HG02852 (cell line): Measurements from ENCODE around the gene RARRES2.

Experiments used
- ATAC-seq: cut with Tn5 transposase; IDR thresholded peaks from one replicate; pipeline ENCODE4 v1.9.1; 2021; ENCODE audit warnings: mild to moderate bottlenecking, moderate library complexity; ENCODE audit not compliant: unreplicated experiment

RARRES2 gene

DNA sequence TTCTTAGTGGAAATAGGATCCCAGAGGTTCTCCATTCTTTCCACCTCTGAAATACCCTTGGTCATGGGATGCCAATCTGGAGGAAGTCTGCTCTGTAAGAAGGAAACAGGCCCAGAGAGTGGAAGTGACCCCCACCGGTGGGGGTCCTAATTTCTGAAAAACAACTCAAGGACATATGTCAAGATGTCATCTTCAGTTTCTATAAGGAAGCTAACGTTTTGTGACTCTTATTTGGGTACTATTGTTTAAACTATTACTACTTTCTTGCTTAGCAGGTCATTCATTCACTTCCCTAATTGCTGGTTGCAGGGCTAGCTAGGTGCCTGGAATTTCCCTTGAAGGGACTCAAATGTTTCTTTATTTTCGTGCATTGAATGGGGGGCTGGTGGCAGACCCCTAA, 35.8 kb upstream of the RARRES2 start:
- no peak for ATAC-seq

DNA sequence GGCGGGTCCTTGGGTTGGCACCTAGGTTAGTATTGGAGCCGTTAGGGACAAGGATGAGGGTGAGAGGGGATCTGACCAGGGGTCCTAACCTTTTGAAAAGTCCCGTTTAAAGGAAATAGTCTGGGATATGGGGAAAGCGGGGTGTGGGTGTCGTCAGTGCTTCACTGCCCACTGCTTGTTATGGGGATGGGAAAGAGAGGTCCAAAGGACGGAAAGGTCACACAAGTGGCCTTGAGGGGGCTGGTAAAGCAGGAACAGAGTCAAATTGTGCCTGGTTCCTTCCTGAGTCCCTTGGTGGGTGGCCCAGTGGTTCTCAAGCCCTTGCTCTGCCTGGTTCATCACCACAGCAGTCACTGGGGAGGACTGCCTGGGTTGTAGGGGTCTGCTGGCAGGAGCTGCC, 35.1 kb upstream of the RARRES2 start:
- ATAC-seq = no peak

- ATAC-seq = no peak
Observed at GRCh38 chr7:150375662-150376521, 34.5 kb upstream of the RARRES2 start.

DNA sequence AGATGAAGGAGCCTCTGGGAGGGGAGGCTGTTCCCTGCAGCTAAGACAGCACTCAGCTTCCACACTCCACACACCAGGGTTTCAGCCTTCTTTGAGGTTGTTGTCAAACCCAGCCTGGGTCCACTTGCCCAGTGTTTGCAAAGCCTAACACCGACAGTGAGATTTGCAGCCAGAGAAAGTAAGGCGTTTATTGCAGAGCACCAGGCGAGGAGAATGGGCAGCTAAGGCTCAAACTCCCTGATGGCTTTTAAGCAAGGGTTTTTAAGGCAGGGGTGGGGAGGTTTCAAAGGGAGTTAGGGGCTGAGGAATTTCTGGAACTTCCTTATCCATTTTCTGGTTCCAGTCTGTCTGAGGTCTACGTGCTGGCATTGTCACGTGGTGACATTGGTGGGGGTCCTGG, 33.0 kb upstream of the RARRES2 start:
- no peak for ATAC-seq

DNA sequence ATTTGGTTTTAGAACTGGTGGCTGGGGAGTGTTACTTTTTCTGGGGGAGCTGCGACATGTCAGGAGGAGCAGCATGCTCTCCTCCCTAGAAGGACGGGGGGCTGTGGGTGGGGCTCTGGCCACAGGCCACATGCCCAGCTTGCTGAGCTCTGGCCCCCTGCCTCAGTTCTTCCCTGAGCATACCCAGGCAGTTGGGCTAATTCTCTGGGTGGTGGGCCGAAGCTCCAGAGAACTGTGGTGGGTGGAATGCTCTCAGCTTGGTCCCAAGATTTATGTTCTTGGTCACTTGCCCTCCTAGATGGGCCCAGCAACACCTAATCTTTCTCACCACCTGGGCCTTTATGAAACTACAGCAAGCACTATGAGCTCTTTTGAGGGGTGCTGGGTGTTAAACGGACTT, 32.6 kb upstream of the RARRES2 start:
- ATAC-seq = no peak

DNA sequence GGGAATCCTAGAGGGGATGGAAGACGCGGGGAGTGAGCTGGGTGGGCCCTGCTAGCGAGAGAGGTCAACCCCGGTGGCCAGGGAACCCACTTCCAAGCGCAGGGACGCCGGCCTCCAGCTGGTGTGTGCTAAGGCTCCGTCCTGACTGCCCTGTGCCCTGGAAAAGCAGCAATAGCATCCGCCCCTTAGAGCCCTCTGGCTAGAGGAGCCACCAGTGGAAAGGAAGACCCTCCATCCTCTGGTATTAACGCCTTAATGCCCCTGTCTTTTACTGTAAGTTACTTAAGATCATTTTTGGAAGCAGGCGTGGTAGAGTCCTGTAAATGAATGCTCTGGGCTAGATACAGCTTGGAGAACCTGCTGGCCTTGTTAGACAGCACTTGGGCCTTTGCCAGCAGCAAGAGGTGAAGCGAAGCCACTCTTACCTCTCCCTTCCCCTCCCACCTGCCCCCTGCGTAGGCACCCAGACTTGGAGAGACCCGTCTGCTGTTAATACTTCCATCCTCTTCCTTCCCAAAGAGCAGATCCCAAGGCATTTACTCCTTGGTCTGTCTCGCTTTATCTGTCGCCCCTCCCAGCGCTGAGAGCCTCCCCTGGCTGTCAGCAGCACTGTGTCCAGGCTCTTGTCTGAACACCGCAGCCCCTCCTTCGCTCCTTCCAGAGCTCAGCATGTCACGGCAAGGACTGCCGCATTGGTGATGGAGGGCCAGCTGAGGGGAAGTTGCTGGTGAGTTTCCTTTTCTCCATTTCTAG, 31.8 kb upstream of the RARRES2 start:
- no peak for ATAC-seq

DNA sequence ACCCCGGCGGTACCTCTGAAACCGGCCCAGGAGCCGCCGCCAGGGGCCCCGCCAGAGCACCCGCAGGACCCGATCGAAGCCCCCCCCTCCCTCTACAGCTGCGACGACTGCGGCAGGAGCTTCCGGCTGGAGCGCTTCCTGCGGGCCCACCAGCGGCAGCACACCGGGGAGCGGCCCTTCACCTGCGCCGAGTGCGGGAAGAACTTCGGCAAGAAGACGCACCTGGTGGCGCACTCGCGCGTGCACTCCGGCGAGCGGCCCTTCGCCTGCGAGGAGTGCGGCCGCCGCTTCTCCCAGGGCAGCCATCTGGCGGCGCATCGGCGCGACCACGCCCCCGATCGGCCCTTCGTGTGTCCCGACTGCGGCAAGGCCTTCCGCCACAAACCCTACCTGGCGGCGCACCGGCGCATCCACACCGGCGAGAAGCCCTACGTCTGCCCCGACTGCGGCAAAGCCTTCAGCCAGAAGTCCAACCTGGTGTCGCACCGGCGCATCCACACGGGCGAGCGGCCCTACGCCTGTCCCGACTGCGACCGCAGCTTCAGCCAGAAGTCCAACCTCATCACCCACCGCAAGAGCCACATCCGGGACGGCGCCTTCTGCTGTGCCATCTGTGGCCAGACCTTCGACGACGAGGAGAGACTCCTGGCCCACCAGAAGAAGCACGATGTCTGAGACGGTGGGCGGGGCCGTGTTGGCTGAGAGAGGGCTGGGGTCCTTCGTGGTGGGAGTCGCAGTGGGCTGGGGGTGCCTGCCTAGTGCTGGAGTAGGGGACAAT, 31.0 kb upstream of the RARRES2 start:
- no peak for ATAC-seq

DNA sequence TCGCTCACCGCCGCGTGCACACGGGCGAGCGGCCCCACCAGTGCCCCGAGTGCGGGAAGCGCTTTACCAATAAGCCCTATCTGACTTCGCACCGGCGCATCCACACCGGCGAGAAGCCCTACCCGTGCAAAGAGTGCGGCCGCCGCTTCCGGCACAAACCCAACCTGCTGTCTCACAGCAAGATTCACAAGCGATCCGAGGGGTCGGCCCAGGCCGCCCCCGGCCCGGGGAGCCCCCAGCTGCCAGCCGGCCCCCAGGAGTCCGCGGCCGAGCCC, 30.5 kb upstream of the RARRES2 start:
- ATAC-seq = no peak

- no peak for ATAC-seq
Observed at GRCh38 chr7:150371131-150371995, 29.9 kb upstream of the RARRES2 start.

- no peak for ATAC-seq
Observed at GRCh38 chr7:150370612-150371071, 29.2 kb upstream of the RARRES2 start.

- ATAC-seq = no peak
Observed at GRCh38 chr7:150369748-150370501, 28.5 kb upstream of the RARRES2 start.

- ATAC-seq = peak; percentile 34
Observed at GRCh38 chr7:150368884-150369747, 27.7 kb upstream of the RARRES2 start.

- peak; percentile 54 for ATAC-seq
Observed at GRCh38 chr7:150368096-150368883, 26.9 kb upstream of the RARRES2 start, which contains the start of gene REPIN1. Gene REPIN1, plus strand, starts transcription at chr7:150368822. Its CDS starts 890 bp downstream, at chr7:150369712.

DNA sequence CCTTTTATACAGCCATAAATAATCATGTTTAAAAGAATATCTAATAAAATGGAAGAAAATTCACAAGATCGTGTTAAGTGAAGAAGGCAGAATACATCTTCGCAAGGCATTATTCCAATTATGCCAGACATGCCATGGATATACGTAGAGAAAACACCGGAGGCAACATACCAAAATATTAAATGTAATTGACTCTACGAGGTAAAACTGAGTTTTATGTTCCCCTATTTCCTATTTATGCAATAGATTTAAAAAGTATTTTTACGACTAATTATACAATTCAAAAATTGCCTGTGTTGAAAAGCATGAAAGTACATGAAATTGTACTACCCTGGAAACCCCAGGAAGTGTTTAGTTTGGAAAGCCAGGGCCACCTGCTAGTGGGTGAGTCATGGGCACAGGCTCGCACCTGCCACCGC, 26.3 kb upstream of the RARRES2 start:
- no peak for ATAC-seq

GRCh38 chr7:150365673-150366398, 24.4 kb upstream of the RARRES2 start:
- ATAC-seq = no peak

DNA sequence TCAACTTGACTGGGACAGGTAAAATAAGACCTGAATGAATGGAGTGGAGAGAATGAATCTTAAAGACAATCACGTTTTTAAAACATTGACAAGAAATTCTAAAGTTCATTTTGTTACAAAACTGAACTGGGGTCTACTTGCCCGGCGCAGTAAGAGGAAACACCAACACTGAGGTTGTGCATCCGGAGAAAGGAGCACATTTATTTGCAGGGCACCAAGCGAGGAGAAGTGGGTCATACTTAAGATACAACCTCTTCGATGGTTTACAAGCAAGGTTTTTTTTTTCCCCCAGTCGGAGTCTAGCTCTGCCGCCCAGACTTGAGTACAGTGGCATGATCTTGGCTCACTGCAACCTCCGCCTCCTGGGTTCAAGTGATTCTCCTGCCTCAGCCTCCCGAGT, 23.8 kb upstream of the RARRES2 start:
- no peak for ATAC-seq

- peak; percentile 33 for ATAC-seq
Observed at GRCh38 chr7:150363872-150364271, 22.4 kb upstream of the RARRES2 start.
